ENCODE measurements around the gene ZNF646. TPM values are rescaled to one million over a fixed set of nuclear protein-coding genes. Genes with fewer than 3 reads are reported as not detected.
"Not testable (repeated sequence)": the region's sequence is repeated elsewhere in the genome, so short reads cannot be mapped to it uniquely, and the experiment has no call there.

Gene ZNF646
- total RNA-seq, 1 donor from 2014 or later = 13.8 TPM

- DNase-seq (ENCODE audit: low read depth, low spot score) = no peak
These were observed 10.5 kb downstream of the ZNF646 start for GRCh38 chr16:31084584-31085302.

GRCh38 chr16:31085411-31085810 is 11.2 kb downstream of the ZNF646 start:
- no peak for DNase-seq (ENCODE audit: low read depth, low spot score)

DNA sequence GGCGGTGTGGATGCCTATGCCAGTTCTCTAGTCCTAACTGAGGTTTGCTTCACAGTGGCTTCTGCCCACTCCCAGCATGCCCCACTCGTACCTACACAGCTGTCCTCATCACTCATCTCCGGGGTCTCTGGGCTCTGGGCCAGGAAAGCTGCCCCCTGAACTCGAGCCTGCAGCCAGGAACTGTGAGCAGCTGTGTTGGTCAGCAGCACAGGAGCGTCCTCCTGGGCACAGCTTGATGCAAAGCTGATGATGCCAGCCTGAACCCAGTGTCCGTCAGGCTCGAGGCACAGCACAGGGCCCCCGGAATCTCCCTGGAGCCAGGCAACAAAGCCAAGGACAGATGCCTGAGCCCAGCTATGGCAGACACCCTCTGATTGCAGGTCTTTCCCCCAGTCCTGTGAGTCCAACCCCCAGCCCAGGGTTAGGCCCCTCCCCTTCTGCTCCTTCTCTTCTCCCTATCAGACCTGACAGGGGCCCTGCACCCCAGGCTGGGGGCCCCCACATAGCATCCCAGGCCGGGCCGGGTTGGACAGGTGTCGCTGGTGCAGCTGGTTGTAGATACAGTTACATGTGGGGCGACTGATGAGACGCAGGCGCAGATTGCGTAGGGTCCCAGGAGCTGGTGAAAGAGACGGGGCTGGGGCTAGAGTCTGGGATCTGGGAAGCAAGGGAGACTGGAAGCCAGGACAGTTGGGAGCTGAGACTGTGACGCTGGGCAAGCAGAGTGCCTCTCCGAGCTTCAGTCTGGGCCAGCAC is 11.8 kb downstream of the ZNF646 start:
- DNase-seq (ENCODE audit: low read depth, low spot score) = no peak

- no peak for DNase-seq (ENCODE audit: low read depth, low spot score)
These were observed 12.3 kb downstream of the ZNF646 start for GRCh38 chr16:31086629-31086906.

GRCh38 chr16:31087481-31087880 is 13.3 kb downstream of the ZNF646 start:
- no peak for DNase-seq (ENCODE audit: low read depth, low spot score)

- DNase-seq (ENCODE audit: low read depth, low spot score) = no peak
These were observed 13.7 kb downstream of the ZNF646 start for GRCh38 chr16:31087971-31088370.

- no peak for DNase-seq (ENCODE audit: low read depth, low spot score)
These were observed 14.4 kb downstream of the ZNF646 start, which contains the start of gene PRSS53 for GRCh38 chr16:31088459-31089183. TSS of gene PRSS53 (minus strand) at chr16:31088943. CDS start at chr16:31088809, 134 bp downstream.

- DNase-seq (ENCODE audit: low read depth, low spot score) = no peak
These were observed 15.0 kb downstream of the ZNF646 start for GRCh38 chr16:31089199-31089598.

DNA sequence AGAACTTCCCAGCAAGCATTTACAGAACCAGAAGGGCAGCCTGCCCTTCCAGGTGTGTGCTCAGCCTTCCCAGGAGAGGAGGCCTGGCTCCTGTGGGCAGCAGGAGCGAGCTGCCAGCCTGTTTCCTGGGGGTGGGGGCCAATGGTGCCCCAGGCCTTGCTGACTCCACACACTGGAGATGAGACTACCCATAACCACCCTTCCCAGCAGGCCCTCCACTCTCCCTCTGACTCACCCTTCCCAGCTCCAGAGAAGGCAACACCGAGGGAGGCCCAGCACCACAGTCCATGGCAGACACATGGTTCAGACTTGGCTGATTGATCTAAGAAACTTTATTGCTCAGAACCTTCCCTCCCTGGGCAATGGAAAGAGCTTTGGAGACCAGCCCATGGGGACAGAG is 16.3 kb downstream of the ZNF646 start:
- DNase-seq (ENCODE audit: low read depth, low spot score) = no peak

- no peak for DNase-seq (ENCODE audit: low read depth, low spot score)
These were observed 18.1 kb downstream of the ZNF646 start for GRCh38 chr16:31092330-31092729.

- no peak for DNase-seq (ENCODE audit: low read depth, low spot score)
These were observed 19.0 kb downstream of the ZNF646 start for GRCh38 chr16:31093132-31093703.

DNA sequence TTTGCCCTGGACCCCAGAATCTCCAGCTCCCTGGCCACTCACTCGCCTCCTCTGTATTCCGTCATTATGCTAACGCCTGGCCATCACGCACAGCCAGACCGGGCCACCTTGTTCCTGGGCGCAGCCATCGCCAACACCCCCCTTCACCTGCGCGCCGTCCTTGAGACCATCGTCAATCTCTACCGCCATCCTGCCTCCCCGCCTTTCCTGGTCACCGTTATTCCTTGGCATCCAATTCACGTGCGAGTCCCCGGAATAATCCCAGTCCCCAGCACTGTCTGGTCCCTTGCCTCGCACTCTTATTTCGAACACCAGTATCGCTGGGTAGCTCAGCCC is 19.8 kb downstream of the ZNF646 start:
- no peak for DNase-seq (ENCODE audit: low read depth, low spot score)

DNA sequence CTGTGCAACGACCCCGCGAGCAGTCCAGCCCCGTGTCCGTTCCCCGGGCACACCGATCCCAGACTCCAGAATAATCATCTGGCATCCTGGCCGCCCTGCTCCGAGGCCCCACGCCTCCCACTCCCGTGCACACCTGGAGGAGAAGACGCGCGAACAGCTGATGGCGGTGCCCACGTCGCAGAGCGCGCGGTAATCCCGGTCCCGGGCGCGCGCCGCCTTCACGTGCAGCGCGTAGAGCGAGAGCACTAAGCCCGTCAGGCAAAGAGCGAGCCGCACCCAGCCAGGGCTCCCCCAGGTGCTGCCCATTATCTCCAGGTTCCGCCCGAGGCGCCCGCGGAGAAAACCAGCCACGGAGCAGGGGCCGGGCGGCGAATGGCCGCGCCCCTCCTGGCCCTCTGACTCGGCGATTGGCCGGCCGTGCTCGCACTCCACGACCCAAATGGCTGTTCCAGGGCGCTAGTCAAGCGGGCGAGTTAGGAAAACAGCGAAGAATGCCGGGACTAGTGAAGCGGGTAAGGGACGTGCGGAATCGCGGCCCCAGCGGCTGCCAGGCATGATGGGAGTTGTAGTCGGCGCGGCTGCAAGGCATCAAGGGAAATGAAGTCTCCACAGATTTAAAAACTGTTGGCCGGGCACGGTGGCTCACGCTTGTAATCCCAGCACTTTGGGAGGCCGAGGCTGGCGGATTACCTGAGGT is 20.4 kb downstream of the ZNF646 start, which contains the start of gene VKORC1:
Gene VKORC1, minus strand, starts transcription at position 374 of the 697 bp plus-strand sequence. Its CDS starts 68 bp downstream, at position 306.
- peak; percentile 91 for DNase-seq (ENCODE audit: low read depth, low spot score)

DNA sequence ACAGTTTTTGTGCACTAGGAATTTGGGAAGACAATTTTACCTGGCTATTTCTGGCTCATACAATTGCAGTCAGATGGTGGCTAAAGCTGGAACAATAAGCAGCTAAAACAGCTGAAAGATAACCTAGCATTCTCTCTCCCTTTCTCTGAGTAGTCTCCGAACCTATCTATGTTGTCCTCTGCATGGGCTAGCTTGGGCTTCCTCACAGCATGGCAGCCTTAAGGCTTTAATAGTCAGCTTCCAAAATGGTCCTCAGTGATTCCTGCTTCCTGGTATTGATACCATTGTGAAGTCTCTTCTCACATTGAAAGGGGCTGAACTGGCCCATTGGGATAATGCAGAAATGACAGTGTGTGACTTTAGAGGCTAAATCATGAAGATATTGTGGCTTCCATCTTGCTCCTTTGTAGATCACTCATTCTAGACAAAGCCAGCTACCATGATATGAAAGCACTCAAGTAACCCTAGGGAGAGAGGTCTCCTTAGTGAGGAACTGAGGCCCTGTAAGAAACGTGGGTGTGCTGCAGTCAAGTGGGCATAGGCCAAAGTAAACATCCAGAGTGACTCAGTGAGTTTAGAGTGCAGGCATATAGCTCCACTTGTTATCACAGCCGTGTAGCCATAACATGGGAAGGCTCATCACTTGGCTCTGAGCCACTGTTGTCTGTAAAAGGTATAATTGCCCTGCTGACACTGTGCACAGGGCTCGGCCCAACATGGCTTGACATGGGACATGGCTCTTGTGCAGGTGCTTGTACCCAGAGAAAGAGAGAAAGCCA is 25.8 kb downstream of the ZNF646 start:
- DNase-seq (ENCODE audit: low read depth, low spot score) = no peak

- DNase-seq (ENCODE audit: low read depth, low spot score) = not testable (repeated sequence)
These were observed 26.8 kb downstream of the ZNF646 start for GRCh38 chr16:31100876-31101641.

DNA sequence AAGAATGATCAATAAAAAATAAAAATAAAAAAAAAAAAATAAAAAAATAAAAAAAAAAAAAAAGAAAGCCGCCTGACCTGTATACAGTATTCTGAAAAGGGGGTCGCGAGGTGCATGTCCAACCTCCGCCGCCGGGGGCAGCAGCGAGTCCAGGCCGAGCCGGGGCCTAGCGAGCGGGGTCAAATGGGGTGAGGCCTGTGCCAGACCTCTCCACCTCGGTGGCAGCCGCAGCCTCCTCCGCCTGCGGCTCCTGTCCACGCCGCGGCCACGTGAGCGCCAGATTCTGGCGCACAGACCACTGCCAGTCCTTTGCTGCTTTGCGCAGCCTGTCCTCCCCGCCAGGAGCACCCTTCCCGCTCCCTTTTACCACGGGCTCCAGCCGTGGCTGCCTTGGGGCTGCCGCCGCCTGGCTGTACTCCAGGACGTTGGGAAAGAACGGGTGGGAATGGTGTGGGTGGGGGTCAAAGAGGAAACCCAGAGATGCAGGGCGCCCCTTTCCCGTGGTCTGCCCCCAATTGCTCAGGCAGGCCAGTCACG is 31.5 kb downstream of the ZNF646 start:
- no peak for DNase-seq (ENCODE audit: low read depth, low spot score)

GRCh38 chr16:31106509-31107464 is 32.6 kb downstream of the ZNF646 start:
- no peak for DNase-seq (ENCODE audit: low read depth, low spot score)

- DNase-seq (ENCODE audit: low read depth, low spot score) = no peak
These were observed 33.2 kb downstream of the ZNF646 start for GRCh38 chr16:31107465-31107867.

Data from pulmonary artery endothelial cell (primary cell).